A673 (cell line): ENCODE results near the gene BORCS8. TPM values are rescaled to one million over a fixed set of nuclear protein-coding genes. Genes with fewer than 3 reads are reported as not detected.

Source experiments
- BruUV-seq: library from RNA; stranded (reverse); fragments of 400-500 nt; replicated peaks from 2 replicates; lab custom pipeline; 2021; lab: Mats Ljungman, UMichigan
- CTCF ChIA-PET: fragments of 300-600 bp; sonication (Branson Sonifier 250); formaldehyde crosslinking; loops from one replicate; lab custom pipeline; 2022; ENCODE audit warnings: antibody characterized with exemption; lab: Charles Lee
- POLR2A ChIA-PET: fragments of 300-600 bp; sonication (Branson Sonifier 250); formaldehyde crosslinking; loops from one replicate; lab custom pipeline; 2022; ENCODE audit warnings: antibody characterized with exemption; ENCODE audit not compliant: low non-redundant PET; lab: Charles Lee
- DNase-seq: peaks from one replicate; pipeline ENCODE4 v3.0.0-alpha.2; 2015; ENCODE audit warnings: low spot score
- H3K27ac ChIP-seq: fragments of 200-600 bp; sonication (generic); 2 replicates; pipeline ENCODE4 v1.5.1; 2016; ENCODE audit warnings: mixed run types, low read depth, mild to moderate bottlenecking, mixed read lengths, antibody characterized with exemption, low read length; ENCODE audit not compliant: poor library complexity, severe bottlenecking
- H3K27me3 ChIP-seq: fragments of 200-600 bp; sonication (generic); replicated peaks from 2 replicates; pipeline ENCODE4 v1.6.1; 2017; ENCODE audit warnings: mixed run types, low read depth, mild to moderate bottlenecking, mixed read lengths, antibody characterized with exemption, low read length; ENCODE audit not compliant: insufficient read depth, poor library complexity
- H3K36me3 ChIP-seq: fragments of 200-600 bp; sonication (generic); 2 replicates; pipeline ENCODE4 v1.6.1; 2016; ENCODE audit warnings: mixed run types, mild to moderate bottlenecking, mixed read lengths, antibody characterized with exemption, low read length; ENCODE audit not compliant: insufficient read depth, poor library complexity, severe bottlenecking
- H3K4me1 ChIP-seq: fragments of 200-600 bp; sonication (generic); 2 replicates; pipeline ENCODE4 v1.6.1; 2017; ENCODE audit warnings: mixed run types, mild to moderate bottlenecking, mixed read lengths, antibody characterized with exemption, low read length; ENCODE audit not compliant: insufficient read depth, poor library complexity, severe bottlenecking
- H3K4me3 ChIP-seq: fragments of 200-600 bp; sonication (generic); 2 replicates; pipeline ENCODE4 v1.5.1; 2016; ENCODE audit warnings: low read depth, mixed run types, mild to moderate bottlenecking, mixed read lengths, low read length; ENCODE audit not compliant: poor library complexity, severe bottlenecking
- H3K9me3 ChIP-seq: fragments of 200-600 bp; sonication (generic); 2 replicates; pipeline ENCODE4 v1.6.1; 2016; ENCODE audit warnings: mixed run types, low read depth, mild to moderate bottlenecking, mixed read lengths, antibody characterized with exemption, low read length; ENCODE audit not compliant: poor library complexity, severe bottlenecking
- CTCF ChIP-seq: fragments of 300-800, 200-600 bp; sonication (generic); conservative IDR thresholded peaks from 2 replicates; pipeline ENCODE4 v1.5.1; 2017; ENCODE audit warnings: low read depth, mild to moderate bottlenecking, antibody characterized with exemption, low read length, moderate library complexity, mixed read lengths
- EZH2 ChIP-seq: fragments of 200-600 bp; sonication (generic); IDR thresholded peaks from 2 replicates; pipeline ENCODE4 v1.6.1; 2017; ENCODE audit warnings: borderline replicate concordance, low read depth, mild to moderate bottlenecking, mixed read lengths, antibody characterized with exemption, low read length; ENCODE audit not compliant: poor library complexity, severe bottlenecking
- intact Hi-C: fragments of 100-400 bp; cut with micrococcal nuclease; formaldehyde crosslinking; loops from one replicate; pipeline ENCODE4 v1.10.0; 2022; ENCODE audit not compliant: unreplicated experiment
- total RNA-seq: library from RNA; stranded (reverse); gene quantifications from 2 replicates; pipeline ENCODE4 v1.2.3, GENCODE V29; 2021

BORCS8 gene
- total RNA-seq, 1 experiment from 2014 or later, result 29.9 TPM

DNA sequence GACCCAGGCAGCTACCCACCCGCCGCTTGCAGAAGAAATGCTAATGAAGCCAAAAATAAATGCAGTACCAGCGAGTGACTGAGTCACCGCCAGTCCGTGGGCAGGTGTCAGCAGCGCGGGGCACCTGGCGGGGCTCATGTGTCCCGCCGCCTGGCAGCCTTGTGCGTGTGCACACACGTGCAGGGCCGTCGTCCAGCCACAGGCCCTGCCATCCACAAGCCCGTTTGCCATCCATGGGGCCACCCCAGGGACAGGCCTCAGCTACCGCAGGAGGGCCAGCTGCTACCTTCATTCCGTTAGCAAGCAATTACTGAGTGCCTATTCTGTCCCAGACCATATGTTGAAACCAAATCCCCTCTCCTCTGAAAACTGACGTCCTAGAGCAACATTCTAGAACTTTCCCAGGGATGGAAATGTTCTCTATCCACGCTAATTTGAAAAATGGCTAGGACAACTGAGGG, 40.3 kb upstream of the BORCS8 start:
- Histone ChIP-seq H3K27me3 (peaks cover 21% of the 10 kb centered on the region), H3K4me3 (no peak overlapping the region), H3K27ac (no peak overlapping the region), H3K9me3 (peaks cover 11% of the 10 kb centered on the region), H3K36me3 (no peaks in the 10 kb centered on the region), H3K4me1 (no peaks in the 10 kb centered on the region)
- TF ChIP-seq EZH2 (no peak), CTCF (no peak)
- ChIA-PET POLR2A (no interaction called here), CTCF (no interaction called here)
- BruUV-seq, result no TSS peak
- intact Hi-C loops, result no loop called here
- DNase-seq, result no peak

DNA sequence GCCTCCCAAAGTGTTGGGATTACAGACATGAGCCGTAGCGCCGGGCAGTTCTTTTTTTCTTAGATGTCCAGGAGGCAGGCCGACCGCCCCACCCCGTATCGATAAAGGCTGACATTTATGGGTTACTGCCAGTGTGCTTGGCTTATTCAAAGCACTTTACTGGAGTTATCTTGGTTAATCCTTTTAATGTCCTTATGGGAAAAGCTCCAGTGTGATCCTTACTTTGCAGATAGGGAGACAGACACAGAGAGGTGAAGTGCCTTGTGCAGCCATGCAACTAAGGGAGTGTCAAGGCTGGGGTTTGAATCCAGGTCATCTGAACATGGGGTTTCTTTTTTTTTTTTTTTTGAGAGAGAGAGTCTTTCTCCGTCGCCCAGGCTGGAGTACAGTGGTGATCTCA, 39.0 kb upstream of the BORCS8 start:
- CTCF ChIA-PET, result no interaction called here
- no peak overlapping the region for H3K27ac ChIP-seq

DNA sequence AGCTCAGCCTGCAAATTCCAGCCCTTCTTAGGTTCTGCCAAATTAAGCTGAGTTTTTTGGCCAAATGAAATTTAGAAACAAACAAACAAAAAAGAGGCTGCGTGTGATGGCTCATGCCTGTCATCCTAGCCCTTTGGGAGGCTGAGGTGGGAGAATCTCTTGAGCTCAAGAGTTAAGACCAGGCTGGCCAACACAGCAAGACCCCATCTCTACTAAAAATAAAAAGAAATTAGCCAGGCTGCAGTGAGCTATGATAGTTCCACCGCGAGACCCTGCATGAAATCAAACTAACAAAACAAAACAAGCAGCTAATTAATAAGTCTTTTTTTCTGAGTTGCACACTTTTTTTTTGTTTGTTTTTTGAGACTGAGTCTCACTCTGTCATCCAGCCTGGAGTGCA, 37.7 kb upstream of the BORCS8 start:
- Histone ChIP-seq H3K4me1 (no peaks in the 10 kb centered on the region), H3K27ac (no peak overlapping the region), H3K27me3 (peaks cover 23% of the 10 kb centered on the region), H3K9me3 (peaks cover 9% of the 10 kb centered on the region), H3K36me3 (no peaks in the 10 kb centered on the region), H3K4me3 (no peak overlapping the region)
- POLR2A ChIA-PET, result no interaction called here
- DNase-seq, result no peak
- BruUV-seq, result no TSS peak
- intact Hi-C loops, result no loop called here
- no peak for TF ChIP-seq EZH2
- no peak for TF ChIP-seq CTCF
- CTCF ChIA-PET, result interaction anchor here (0.5 kb wide), 1 partner anchor 84 kb away, joined by 4 read pairs; no protein-coding TSS in a partner anchor

More for the DNA sequence above, 39.0 kb upstream of the BORCS8 start:
- H3K27me3 ChIP-seq, result peaks cover 21% of the 10 kb centered on the region
- BruUV-seq, result no TSS peak
- TF ChIP-seq EZH2, result no peak
- TF ChIP-seq CTCF, result no peak
- intact Hi-C loops, result no loop called here
- H3K4me3 ChIP-seq, result no peak overlapping the region
- H3K36me3 ChIP-seq, result no peaks in the 10 kb centered on the region
- peaks cover 11% of the 10 kb centered on the region for H3K9me3 ChIP-seq
- no peak for DNase-seq
- no peaks in the 10 kb centered on the region for H3K4me1 ChIP-seq
- POLR2A ChIA-PET, result no interaction called here
